Kidney (tissue), 14 donors: Measurements from ENCODE around the gene SMIM15. TPM values are rescaled to one million over a fixed set of nuclear protein-coding genes. Genes with fewer than 3 reads are reported as not detected.

ENCODE experiments used
- DNase-seq, 5 donors: peaks; one replicate each; pipeline ENCODE4 v3.0.0-alpha.2; 2013 to 2020
- FAIRE-seq: peaks from 2 replicates; lab custom pipeline; 2012; peaks lifted over from hg19 to GRCh38; lab: Jason Lieb, UNC
- H3K27ac ChIP-seq, 2 donors: one replicate each; pipeline ENCODE4 v1.7.0; 2013; ENCODE audit warnings: low read depth in 2 of 2, low read length in 2 of 2, inconsistent platforms in 1 of 2
- H3K27me3 ChIP-seq: one replicate; pipeline ENCODE4 v1.7.1; 2013; ENCODE audit warnings: low read length, inconsistent platforms; ENCODE audit not compliant: control insufficient read depth, insufficient read depth
- H3K36me3 ChIP-seq, 3 donors: one replicate each; pipeline versions ENCODE4 v1.7.0 to v1.7.1; 2013; ENCODE audit warnings: low read length in 3 of 3, control low read depth in 1 of 3, inconsistent platforms in 1 of 3; ENCODE audit not compliant: insufficient read depth in 3 of 3, control insufficient read depth in 2 of 3
- H3K4me1 ChIP-seq, 3 donors: one replicate each; pipeline versions ENCODE4 v1.7.0 to v1.7.1; 2013; ENCODE audit warnings: low read length in 3 of 3, inconsistent platforms in 1 of 3, low read depth in 1 of 3; ENCODE audit not compliant: control insufficient read depth in 2 of 3, insufficient read depth in 2 of 3
- H3K4me3 ChIP-seq, 3 donors: one replicate each; pipeline versions ENCODE4 v1.7.0 to v1.8.1; 2013; ENCODE audit warnings: low read length in 3 of 3, control low read depth in 1 of 3, inconsistent platforms in 1 of 3
- H3K9ac ChIP-seq, 3 donors: one replicate each; pipeline versions ENCODE4 v1.7.0 to v1.7.1; 2013; ENCODE audit warnings: low read length in 3 of 3, control low read depth in 1 of 3, inconsistent platforms in 1 of 3
- H3K9me3 ChIP-seq, 3 donors: one replicate each; pipeline versions ENCODE4 v1.7.0 to v1.7.1; 2013; ENCODE audit warnings: low read length in 3 of 3, control low read depth in 1 of 3, inconsistent platforms in 1 of 3; ENCODE audit not compliant: control insufficient read depth in 2 of 3, insufficient read depth in 1 of 3
- intact Hi-C: fragments of 100-400 bp; cut with DNase I; formaldehyde crosslinking; loops from one replicate; pipeline ENCODE4 v1.11.1; 2022
- polyA plus RNA-seq: library from polyadenylated mRNA; stranded (reverse); fragments of 350-450 nt; fragmentation: Illumina TruSeq; extraction: RNeasy Lipid Tissue Mini Kit (QIAGEN cat#74804); gene quantifications from one replicate; pipeline ENCODE4 v1.2.3, GENCODE V29; 2014; ENCODE audit warnings: low read depth, low replicate concordance; ENCODE audit not compliant: insufficient read depth
- total RNA-seq: library from RNA; stranded (reverse); fragmentation: NEBNext Ultra II Directional; extraction: Animal tissue kit (Norgen Biotek cat#: 25700); gene quantifications from one replicate; pipeline ENCODE4 v1.2.1, GENCODE V29; 2021
- TF ChIP-seq, protein P1 (sequence below): IDR thresholded peaks from 3 replicates; pipeline ENCODE4 v1.5.1; 2012; ENCODE audit warnings: mild to moderate bottlenecking, moderate library complexity, borderline replicate concordance; ENCODE audit not compliant: insufficient read depth; ENCODE audit errors: extremely low read depth
- donor health status: control.
- donor health status: control.
- donor health status: control.
- donor health status: control.
- donor health status: control.
- donor health status: DM: yes; HTN: yes; CAD: no.
- donor health status: Normal renal cell carcinoma (clear cell type).

The SMIM15 gene
- total and polyA plus RNA-seq, 2 donors from 2014 or later = 32.0 to 68.1 TPM

DNA sequence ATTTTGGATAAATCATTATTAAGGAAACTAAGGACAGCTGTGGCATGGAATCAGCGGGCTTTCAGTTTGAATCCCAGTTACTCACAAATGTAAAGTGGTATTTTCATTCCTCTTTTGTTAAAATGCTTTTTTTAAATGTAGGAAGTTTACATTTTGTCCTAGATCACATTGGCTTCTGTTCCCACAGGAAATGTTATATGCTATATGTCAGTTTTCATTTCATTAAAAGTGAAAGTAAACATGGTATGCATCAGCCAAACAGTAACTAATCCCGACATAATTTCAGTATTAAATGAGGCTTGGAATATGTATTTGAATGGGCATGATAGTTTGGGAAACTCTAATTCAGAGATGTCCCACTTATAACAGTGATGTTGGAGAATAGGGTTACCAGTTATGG, 18.6 kb upstream of the SMIM15 start:
- no peaks in the 10 kb centered on the region for H3K36me3 ChIP-seq
- H3K27me3 ChIP-seq = no peaks in the 10 kb centered on the region
- H3K4me1 ChIP-seq = no peaks in the 10 kb centered on the region
- no peak for DNase-seq
- no peak overlapping the region for H3K27ac ChIP-seq
- no peak for FAIRE-seq
- TF ChIP-seq, protein P1, sequence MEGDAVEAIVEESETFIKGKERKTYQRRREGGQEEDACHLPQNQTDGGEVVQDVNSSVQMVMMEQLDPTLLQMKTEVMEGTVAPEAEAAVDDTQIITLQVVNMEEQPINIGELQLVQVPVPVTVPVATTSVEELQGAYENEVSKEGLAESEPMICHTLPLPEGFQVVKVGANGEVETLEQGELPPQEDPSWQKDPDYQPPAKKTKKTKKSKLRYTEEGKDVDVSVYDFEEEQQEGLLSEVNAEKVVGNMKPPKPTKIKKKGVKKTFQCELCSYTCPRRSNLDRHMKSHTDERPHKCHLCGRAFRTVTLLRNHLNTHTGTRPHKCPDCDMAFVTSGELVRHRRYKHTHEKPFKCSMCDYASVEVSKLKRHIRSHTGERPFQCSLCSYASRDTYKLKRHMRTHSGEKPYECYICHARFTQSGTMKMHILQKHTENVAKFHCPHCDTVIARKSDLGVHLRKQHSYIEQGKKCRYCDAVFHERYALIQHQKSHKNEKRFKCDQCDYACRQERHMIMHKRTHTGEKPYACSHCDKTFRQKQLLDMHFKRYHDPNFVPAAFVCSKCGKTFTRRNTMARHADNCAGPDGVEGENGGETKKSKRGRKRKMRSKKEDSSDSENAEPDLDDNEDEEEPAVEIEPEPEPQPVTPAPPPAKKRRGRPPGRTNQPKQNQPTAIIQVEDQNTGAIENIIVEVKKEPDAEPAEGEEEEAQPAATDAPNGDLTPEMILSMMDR = no peak
- H3K9ac ChIP-seq = no peak overlapping the region
- H3K9me3 ChIP-seq = no peaks in the 10 kb centered on the region
- intact Hi-C loops = no loop called here
- no peak overlapping the region for H3K4me3 ChIP-seq

GRCh38 chr5:61178702-61179101, 16.4 kb upstream of the SMIM15 start:
- FAIRE-seq (no peak), DNase-seq (peak in 2 of 5 donors; percentile 16 to 40)
- no peaks in the 10 kb centered on the region for H3K4me1 ChIP-seq
- TF ChIP-seq, protein P1 = no peak
- H3K27me3 ChIP-seq = no peaks in the 10 kb centered on the region
- no peaks in the 10 kb centered on the region for H3K9me3 ChIP-seq
- no peak overlapping the region for H3K9ac ChIP-seq
- H3K4me3 ChIP-seq = no peak overlapping the region
- intact Hi-C loops = no loop called here
- no peaks in the 10 kb centered on the region for H3K36me3 ChIP-seq
- H3K27ac ChIP-seq = no peak overlapping the region

- TF ChIP-seq, protein P1 = no peak
- H3K36me3 ChIP-seq = no peaks in the 10 kb centered on the region
- H3K4me3 ChIP-seq = no peak overlapping the region
- DNase-seq (no peak), FAIRE-seq (no peak)
- H3K27ac ChIP-seq = no peak overlapping the region
- intact Hi-C loops = no loop called here
- no peak overlapping the region for H3K9ac ChIP-seq
- no peaks in the 10 kb centered on the region for H3K27me3 ChIP-seq
- H3K9me3 ChIP-seq = no peaks in the 10 kb centered on the region
- H3K4me1 ChIP-seq = no peaks in the 10 kb centered on the region
Measured at GRCh38 chr5:61177716-61178115, 15.4 kb upstream of the SMIM15 start.

GRCh38 chr5:61177070-61177469, 14.8 kb upstream of the SMIM15 start:
- Histone ChIP-seq H3K9ac (no peak overlapping the region), H3K36me3 (no peaks in the 10 kb centered on the region), H3K27me3 (no peaks in the 10 kb centered on the region), H3K9me3 (no peaks in the 10 kb centered on the region), H3K27ac (no peak overlapping the region), H3K4me1 (no peaks in the 10 kb centered on the region), H3K4me3 (no peak overlapping the region)
- no peak for FAIRE-seq
- intact Hi-C loops = no loop called here
- DNase-seq = no peak
- TF ChIP-seq, protein P1 = no peak
